ENCODE data around the gene VWF.
"Not testable (repeated sequence)": the region's sequence is repeated elsewhere in the genome, so short reads cannot be mapped to it uniquely, and the experiment has no call there.

Gene VWF

DNA sequence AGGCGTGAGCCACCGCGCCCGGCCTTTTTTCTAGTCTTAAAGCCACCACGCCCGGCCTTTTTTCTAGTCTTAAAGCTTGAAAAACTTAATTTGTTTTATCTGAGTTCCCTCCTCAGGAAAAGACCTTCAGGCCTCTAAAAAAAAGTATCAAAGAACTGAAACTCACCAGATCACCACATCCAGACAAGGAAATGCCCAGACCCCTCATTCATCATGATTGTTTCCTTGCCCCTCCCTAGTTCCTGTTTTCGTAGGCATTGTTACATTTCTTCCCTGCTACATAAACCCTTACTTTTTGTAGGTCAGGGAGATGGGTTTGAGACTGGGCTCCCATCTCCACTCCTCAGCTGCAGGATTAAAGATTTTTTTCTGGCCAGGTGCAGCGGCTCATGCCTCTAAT lies 21.1 kb upstream of the VWF start:
- DNase-seq (ENCODE audit: low spot score), result peak; percentile 42

DNA sequence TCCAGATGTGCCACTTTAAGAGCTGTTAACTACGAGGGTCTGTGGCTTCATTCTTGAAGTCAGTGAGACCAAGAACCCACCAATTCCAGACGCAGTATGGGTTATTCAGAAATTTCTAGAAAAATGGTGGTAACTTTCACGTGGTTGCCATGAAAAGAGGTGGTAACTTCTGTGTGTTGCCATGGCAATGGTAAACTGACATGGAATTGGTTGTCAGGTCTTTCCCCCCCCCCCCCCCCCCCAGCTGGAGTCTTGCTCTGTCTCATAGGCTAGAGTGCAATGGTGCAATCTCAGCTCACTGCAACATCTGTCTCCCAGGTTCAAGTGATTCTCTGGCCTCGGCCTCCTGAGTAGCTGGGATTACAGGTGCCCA lies 18.8 kb upstream of the VWF start:
- no peak for DNase-seq (ENCODE audit: low spot score)

DNA sequence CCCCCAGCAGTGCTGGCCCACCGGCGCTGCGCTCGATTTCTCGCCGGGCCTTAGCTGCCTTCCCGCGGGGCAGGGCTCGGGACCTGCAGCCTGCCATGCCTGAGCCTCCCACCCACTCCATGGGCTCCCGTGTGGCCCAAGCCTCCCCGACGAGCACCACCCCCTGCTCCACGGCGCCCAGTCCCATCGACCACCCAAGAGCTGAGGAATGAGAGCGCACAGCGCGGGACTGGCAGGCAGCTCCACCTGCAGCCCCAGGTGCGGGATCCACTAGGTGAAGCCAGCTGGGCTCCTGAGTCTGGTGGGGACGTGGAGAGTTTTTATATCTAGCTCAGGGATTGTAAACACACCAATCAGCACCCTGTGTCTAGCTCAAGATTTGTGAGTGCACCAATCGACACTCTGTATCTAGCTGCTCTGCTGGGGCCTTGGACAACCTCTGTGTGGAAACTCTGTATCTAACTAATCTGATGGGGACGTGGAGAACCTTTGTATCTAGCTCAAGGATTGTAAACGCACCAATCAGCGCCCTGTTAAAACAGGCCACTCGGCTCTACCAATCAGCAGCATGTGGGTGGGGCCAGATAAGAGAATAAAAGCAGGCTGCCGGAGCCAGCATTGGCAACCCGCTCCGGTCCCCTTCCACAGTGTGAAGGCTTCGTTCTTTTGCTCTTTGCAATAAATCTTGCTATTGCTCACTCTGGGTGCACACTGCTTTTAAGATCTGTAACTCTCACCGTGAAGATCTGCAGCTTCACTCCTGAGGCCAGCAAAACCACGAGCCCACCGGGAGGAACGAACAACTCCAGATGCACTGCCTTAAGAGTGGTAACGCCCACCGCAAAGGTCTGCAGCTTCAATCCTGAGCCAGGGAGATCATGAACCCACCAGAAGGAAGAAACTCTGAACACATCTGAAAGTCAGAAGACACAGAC lies 18.2 kb upstream of the VWF start:
- not testable (repeated sequence) for DNase-seq (ENCODE audit: low spot score)

DNA sequence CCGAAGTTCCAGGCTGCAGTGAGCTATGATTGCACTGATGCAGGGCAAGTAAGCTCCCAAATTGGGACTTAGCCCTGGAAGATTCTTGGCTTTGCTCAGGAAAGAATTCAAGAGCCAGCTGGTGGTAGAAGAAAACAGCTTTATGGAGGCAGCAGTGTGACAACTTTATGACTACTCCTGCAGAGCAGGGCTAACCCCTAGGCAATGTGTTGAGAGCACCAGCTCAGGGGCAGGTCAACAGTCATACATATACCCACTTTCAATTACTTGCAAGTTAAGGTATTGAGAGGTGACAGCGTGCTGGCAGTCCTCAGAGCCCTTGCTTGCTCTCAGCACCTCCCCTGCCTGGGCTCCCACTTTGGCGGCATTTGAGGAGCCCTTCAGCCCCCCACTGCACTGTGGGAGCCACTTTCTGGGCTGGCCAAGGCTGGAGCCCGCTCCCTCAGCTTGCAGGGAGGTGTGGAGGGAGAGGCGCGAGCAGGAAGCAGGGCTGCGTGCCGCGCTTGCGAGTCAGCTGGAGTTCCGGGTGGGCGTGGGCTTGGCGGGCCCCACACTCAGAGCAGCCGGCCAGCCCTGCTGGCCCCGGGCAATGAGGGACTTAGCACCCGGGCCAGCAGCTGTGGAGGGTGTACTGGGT lies 17.4 kb upstream of the VWF start:
- not testable (repeated sequence) for DNase-seq (ENCODE audit: low spot score)

DNA sequence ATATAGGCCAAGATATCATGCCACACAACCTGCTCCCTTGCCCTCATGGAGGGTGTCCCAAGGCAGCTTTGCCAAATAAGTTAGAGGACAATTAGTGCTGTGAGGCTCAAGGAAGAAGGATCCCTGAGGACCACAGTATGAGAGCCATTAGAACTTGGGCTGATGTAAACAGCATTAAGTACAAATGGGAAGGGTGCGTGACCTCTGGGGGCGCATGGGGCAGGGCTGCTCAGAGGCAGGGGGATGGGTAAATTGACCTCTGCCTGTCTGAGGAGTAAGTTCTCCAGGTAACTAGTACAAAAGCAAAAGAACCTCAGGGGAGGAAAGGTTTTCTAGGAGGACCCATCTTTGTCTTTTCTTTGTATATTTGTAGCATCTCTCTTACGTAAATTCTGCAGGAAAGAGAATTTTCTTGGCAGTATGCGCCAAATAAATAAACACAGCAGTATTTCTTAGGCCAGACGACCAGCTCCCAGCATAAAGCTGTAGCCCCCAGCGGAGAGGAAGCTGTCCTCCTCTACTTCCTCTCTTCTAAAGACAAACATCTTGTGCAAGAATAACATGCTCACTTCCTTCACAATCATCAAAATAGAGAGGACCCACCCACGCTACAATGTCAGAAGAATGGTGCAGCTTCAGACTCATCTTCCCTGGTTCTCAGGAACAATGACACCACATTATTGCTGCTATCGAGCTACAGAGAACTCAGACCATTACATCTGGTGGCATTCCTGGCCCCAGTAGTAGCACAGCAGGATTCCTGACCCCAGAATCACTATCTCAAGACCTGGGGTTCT lies 16.4 kb upstream of the VWF start:
- DNase-seq (ENCODE audit: low spot score), result peak; percentile 73

DNA sequence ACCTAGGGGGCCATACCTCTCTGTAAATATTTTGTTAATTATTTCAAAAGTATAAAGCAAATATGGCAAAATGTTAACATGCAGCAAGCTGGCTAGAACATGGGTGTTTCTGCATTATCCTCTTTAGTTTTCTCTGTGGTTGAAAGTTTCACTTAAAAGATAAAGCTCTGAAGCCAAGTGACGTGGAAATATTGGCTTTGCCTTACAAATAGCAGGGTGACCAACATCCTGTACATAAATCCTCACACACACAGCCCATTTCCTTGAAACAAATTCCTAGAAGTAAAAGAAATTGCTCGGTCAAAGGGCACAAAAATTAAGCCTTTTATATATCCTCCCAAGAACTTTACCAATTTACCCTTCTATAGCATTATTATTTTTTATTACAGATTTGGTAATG lies 10.6 kb upstream of the VWF start:
- no peak for DNase-seq (ENCODE audit: low spot score)

DNA sequence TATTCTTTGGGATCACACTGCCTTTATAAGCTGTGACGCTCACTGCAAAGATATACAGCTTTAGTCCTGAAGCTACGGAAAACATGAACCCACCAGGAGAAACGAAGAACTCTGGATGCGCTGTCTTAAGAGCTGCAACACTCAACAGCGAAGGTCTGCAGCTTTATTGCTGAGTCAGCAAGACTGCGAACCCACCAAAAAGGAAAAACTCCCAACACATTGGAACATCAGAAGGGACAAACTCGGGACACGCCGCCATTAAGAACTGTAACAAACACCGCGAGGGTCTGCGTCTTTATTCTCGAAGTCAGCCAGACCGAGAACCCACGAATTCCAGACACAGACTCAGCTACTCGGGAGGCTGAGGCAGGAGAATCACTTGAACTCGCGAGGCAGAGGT lies 9.2 kb upstream of the VWF start:
- no peak for DNase-seq (ENCODE audit: low spot score)

DNA sequence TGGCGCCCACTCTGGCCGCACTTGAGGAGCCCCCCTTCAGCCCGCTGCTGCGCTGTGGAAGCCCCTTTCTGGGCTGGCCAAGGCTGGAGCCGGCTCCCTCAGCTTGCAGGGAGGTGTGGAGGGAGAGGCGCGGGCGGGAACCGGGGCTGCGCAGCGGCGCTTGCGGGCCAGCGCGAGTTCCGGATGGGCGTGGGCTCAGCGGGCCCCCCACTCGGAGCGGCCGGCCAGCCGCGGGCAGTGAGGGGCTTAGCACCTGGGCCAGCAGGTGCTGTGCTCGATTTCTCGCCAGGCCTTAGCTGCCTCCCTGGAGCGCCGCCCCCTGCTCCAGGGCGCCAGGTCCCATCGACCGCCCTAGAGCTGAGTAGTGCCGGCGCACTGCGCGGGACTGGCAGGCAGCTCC lies 8.0 kb upstream of the VWF start:
- DNase-seq (ENCODE audit: low spot score), result no peak

DNA sequence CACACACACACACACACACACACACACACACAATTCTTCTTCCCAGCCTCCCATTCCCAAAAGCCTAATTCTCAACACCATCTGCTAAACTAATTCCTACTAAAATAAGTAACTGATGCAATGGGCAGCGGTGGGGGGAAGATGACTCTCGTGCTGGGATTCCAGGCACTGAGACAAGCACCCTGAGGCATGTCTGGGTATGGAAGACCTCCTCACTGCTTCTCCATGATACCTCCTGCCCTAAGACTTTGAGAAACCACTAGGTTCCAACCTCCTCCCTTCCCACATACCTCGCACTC lies 789 bp upstream of the VWF start:
- DNase-seq (ENCODE audit: low spot score), result no peak

DNA sequence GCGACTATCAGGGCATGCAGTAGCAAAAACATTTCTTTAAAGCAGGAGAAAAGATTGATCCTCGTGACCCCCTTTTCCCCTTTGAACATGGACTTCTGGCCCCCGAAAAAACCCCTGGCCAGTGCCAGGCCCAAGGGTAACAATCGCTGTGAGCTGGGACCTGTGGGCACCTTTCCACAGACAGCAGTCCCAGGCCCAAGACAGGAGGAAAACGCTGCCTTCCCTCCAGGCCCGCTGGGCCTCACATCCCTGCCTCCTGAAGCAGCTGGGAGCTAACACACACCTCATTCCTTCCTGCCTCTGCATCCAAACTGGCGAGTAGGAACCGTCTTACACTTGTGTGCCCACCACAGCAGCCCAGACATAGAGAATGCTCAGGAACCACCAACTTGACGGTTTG lies 1.2 kb downstream of the VWF start:
- DNase-seq (ENCODE audit: low spot score), result no peak

DNA sequence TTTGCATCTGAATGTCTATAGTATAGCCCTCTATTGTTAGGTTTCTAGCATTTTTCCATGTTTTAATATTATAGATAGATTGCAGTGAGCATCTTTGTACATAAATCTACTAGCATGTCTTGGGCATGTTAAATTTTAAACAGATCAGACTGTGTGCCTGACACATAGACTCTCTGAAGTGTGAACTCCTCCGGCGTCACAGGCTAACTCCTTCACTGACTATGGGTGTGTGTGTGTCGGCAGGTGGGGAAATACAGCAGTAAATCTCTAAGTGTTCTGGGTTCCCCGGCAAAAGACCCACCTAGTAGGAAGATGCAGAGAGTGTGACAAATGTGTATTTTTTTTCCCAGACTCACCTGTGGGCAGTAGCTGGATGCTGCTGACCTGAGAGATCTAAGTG lies 2.3 kb downstream of the VWF start:
- no peak for DNase-seq (ENCODE audit: low spot score)

DNA sequence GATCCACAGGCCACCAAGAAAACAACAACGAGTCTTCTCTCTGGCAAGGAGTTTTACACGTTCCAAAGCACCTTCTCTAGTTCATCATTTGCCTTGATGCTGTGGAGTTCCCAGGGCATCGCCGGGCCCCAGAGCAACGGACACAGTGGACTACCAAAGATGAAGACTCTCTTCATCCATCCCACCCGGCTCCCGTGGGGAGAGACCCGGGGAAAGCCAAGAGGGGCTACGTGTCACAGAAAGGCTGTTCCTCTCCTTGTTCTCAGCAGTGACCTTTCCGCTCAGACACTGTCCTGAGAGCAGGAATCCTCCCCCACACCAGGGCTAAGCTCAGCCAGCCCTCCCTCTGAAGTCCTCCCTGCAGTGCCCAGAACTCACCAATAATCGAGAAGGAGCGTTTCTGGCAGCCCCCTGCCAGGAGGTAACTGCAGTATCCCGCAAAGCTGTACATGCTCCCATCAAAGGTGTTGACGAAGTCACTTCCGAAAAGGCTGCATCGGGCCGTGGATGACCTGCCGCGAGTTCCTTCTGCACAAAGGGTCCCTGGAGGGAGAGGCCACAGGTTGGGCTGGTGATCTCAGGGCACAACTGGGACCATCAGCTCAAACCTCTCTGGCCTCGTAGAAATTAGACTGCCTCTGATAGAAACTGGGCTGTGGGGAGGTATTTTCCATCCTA lies 3.5 kb downstream of the VWF start:
- DNase-seq (ENCODE audit: low spot score), result no peak

DNA sequence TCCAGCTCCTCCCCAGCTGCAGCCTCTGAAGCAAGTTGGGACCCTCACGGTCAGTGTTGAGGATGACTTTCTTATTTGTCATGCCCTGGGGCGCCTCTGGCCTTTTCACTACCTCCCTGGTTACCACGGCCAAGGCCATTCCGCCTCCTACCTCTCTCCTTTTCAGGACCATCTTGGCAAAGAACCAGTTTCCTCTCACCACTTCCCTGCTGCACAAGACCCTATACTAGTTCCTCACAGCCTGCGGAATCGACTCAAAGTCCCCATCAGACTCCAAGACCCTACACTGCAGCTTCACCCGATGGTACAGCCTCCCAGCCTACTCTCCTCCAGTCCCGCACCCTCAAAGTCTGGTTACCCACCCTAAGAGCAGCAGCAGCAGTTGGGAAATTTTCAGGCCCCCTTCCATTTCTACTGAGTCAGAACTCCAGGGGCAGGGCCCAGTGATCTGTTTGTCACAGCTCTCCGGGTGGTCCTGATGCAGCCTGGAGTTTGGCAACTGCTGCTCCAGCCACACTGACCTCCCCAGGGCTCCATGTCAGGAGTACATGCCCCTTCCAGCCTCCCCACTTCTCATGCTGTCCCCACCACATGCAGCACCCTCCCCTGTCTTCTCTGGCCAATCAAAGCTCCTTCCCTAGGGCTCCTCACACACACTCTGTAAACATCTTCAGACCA lies 5.4 kb downstream of the VWF start:
- peak; percentile 15 for DNase-seq (ENCODE audit: low spot score)

DNA sequence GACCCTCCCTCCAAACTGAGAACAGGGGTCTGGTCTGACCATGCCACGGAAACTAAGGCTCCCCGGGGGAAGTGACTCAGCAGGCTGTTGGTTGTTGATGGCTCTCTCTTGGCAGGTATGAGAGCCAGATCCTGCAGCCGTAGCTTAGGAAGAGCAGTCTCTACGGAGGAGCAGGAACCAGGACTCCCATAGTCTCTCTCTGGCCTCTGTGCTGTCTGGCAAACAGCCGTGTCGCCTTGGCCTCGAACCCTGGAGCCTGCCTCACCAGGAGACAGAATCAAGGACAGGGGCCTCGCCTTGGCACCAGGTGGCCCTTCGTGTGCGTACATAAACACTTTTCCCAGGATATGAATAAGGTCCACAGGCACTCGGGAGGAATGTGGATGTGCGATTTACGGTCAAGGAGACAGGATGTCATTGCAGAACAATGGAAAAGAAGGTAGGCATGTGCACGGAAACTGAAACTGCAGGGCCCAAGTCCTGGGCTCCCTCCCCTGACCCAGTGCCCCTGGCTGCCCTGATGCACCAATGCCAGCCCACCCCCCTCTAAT lies 7.9 kb downstream of the VWF start:
- DNase-seq (ENCODE audit: low spot score), result no peak

DNA sequence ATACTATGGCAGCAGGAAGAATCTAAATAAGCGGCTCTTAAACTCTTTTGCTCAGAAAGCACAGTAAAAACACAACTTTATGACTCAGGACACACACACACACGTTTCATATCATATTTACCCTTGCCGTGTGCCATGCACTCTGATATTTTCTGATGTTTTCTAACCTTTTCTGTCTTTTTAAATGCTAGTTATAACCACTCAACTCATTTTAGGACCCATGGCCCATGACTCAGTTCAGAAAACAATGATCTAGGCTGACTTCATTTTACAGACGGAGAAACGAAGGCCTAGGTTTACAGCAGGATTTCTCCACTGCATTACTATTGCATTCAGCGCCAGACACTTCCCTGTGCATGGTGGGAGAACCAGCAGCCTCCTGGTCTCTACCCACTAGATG lies 9.1 kb downstream of the VWF start:
- no peak for DNase-seq (ENCODE audit: low spot score)

DNA sequence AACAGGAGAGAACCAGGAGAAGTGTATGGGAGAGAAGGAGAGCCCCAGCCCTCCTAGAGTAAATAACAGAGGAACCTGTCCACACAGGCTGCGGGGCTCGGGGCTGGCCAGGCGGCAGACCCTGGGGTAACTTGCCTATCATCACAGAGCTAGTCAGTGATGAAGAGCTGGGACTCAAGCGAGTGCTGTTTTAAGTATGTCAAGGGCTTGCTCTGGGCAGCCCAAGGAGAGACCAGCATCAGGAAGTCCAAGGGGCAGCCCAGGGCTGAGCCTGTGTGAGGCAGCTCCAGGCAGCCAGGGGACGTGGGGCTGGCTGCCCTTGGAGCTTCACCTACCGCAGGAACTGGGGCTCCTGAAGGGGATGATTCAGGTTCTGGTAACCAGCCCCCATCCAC lies 10.0 kb downstream of the VWF start:
- no peak for DNase-seq (ENCODE audit: low spot score)

DNA sequence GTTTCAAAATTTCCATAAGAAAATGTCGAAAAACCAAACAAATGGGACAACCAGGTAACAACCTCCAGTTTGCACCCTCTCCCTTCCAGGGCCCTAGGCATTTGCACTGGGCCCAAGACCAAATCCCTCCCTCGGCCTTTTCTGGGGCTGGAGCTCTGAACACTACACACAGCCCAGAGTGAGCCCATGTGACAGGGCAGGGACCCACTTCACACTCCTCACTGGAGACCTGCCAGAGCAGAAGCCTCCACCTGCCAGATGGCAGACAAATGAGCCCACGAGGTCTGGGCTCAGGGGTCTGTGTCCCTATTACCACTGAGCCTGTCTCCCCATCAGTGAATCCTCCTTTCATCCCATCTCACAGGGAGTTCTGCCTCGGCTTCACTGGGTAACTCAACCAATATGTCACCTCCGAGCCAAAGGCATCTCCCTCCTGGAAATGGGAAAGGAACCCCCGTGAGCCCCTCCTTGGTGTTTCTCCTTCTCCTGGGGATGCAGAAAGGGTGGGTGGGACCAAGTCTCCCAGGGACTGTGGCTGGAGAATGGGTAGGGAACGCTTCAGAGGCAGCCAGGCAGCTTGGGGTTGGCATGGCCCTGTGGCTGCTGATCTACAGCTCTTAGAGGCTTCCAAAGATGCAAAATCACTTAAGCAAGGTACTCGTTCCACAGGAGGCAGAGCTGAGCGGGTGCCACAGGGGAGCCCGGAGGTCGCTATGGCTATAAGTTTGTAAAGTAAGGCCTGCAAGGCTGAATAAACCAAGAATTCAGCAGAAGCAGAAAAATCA lies 10.6 kb downstream of the VWF start:
- DNase-seq (ENCODE audit: low spot score), result no peak

DNA sequence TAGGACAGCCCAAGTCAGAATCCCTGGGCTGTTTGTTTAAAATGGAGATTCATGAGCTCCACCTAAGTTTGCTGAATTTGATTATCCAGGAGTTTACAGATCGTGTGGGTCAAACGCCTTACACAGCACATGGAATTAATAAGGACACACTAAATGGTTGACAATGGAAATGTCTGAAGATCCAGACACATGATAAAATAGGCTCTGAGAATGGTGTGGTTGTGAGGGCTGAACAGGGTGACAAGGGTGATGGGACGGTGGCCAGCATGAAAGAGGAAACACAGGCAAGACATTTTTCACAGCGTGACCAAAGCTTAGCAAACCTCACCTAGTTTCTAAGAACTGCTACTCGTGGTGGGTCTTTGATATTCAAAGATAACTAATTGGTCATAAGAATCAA lies 12.5 kb downstream of the VWF start:
- DNase-seq (ENCODE audit: low spot score), result no peak

DNA sequence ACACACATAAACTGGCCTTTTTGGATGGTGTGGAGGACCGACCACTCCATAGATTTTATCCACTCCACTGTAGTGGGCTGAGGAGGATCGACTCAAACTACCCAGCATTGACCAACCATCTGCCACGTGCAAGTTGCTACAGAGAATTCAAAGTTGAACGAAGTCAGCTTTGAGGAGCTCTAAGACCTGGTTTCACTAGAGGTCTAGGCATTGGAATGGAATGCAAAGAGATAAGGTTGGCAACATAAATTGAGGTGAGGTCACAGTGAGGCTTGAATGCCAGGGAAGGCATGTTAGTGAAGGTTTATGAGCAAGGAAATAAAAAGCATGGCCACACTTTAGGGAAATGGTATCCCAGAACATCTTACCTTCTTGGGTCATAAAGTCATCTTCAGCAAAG lies 14.5 kb downstream of the VWF start:
- DNase-seq (ENCODE audit: low spot score), result no peak

DNA sequence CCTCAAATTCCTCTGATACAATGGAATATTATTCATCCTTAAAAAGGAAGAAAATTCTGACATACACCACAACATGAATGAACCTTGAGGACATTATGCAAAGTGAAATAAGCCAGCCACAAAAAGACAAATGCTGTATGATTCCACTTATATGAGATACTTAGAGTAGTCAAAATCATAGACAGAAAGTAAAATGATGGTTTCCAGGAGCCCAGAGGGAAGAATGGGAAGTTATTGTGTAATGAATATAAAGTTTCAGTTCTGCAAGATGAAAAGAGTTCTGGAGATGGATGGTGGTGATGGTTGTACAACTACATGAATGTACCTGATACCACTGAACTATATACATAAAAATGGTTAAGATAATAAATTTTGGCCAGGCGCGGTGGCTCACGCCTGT lies 18.3 kb downstream of the VWF start:
- DNase-seq (ENCODE audit: low spot score), result no peak

DNA sequence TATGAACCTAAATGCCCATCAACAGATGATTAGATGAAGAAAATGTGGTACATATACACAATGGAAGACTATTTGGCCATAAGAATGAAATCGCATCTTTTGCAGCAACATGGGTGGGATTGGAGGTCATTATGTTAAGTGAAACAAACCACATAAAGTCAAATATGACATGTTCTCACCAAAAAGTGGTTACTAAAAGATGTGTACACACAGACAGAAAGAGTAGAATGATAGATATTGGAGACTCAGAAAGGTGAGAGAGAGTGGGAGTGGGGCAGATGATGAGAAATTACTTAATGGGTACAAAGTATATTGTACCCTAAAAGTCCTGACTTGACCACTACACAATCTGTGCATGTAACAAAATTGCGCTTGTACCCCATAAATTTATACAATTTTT lies 19.6 kb downstream of the VWF start:
- no peak for DNase-seq (ENCODE audit: low spot score)
